NCI-H2081 (cell line): ENCODE results near the gene AIMP1.

Source experiments
- DNase-seq, 2 experiments: peaks; one replicate each; lab custom pipeline; 2025; lab: John Stamatoyannopoulos, UW

AIMP1 gene

DNA sequence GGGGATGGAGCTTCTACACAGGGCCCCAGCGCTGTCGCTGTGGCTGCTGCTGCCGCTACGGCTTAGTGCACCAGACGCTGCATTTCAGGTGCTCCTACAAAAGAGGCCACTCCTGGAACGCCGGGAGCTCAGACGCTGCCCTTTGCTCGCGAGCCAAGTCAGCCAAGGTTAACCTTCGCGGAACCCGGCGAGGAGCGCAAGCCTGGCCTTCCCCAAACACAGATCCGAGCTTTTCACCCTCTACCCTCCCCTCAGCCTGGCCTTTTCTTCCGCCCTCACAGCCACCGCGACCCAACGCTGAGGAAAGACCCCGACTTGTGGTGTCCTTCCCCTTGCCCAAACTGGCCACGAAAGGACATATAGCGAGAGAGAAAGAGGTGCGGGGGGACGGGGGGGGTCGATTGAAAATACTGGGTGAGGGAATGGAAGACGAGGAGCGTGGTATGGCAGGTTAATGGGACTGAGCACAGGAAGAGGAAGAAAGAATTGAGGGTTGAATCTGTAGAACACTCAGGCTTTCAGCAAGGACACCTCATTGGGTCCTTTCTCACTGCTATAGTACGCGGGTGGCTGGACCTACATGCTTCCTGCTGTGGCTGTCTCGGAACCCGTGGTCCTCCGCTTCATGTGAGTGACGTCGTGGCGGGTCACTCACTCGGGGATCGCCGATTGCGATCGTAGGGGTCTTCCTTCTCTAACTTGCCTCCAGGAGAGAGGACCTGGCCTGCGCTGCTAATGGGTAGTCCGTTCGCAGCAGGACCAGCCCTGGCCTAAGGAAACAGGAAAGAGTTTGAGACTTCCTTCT is at the start of gene AIMP1, which contains the start of gene TBCK:
TSS of gene AIMP1 (plus strand) at position 583 of the 805 bp plus-strand sequence. CDS start 8,460 bp downstream, outside the sequence.
TSS of gene TBCK (minus strand) at position 242 of the 805 bp plus-strand sequence. CDS start 7,249 bp downstream, outside the sequence.
- peak; percentile 73 to 83 for DNase-seq

DNA sequence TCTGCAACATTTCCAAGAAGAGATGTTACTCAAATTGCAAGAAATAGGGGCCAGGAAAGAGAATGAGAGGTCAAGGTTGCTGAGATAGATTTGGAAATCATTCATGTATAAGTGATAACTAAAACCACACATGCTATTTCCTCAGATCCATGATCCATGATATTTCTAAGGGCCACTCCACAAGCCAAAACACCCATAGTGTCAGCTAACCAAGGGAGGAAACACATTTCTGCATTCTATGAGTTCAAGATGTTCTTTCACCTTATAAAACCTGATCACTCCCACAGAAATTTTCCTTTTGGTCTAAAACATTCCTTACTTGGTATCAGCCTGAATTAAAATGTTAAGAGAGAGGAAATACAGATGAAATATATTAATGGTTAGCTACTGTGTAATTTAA is 47.6 kb upstream of the AIMP1 start:
- DNase-seq = no peak

DNA sequence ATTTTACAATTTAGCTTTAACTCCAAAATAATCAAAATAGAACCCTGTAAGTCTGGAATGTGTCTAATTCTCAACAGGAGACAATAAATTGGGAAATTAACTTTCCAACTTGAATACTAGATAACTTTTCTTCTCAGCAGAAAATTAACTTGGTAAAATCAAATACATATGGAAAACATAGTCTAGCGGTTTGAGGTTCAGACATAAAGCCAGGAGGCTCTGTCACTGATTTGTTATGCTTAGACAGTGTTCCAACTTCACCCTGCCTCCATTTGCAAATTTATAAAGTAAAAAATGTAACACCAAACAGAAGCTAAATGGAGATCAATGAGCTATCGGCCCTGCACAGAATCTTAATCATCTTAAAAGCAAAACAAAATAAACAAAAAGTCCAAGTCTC is 46.6 kb upstream of the AIMP1 start:
- no peak for DNase-seq

DNA sequence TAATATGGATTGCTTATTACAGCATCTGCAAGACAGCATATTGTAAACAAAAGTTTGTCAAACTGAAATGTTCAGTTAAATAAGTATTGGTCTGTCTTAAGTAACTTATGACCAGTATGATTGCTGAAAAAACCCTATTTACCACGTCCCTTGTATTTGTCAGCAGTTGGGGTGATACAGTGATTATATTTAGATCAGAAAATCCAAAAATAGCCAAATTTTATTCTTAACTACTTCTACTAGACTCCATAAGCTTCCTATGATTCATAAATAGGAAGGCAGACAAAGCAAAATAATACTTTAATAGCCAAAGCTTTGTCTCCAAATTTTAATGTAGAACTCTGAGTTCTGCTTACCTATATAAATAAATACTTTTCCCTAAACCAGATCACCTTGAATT is 45.6 kb upstream of the AIMP1 start:
- no peak for DNase-seq

DNA sequence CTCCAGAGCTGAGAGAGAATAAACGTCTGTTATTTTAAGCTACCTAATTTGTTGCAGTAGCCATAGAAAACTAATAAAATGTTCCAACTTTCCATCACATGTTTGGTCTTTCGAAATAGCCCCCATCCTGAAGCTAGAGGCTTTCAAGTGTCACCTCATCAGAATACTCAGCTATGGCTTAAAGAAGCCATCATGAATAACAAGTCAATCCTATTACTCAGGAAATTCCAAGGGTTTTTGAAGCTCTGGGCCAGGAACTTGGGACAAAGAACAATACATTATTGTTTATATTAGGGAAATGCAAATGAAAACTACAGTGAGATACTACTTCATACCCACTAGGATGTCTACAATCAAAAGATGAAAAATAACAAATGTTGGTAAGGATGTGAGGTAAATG is 42.5 kb upstream of the AIMP1 start:
- DNase-seq = no peak

DNA sequence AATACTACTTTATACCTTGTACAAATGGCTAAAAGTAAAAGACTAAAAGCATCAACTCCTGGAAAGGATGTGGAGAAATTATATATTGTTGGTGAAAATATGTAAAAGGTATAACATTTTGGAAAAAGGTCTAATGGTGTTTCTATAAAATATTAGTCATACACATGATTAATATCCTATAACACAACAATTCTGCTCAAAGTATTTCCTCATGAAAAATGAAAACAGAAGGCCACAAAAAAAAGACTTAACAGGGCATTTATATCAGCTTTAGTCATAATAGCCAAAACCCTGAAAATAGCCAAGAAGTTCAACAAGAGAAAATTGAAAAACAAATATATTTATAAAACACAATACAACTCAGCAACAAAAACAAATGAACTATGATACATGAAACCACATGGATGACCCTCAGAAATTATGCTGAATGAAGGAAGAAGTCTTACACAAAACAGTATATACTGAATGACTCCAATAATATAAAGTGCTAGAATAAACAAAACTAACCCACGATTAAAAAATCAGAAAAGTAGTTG is 39.1 kb upstream of the AIMP1 start:
- DNase-seq = no peak

DNA sequence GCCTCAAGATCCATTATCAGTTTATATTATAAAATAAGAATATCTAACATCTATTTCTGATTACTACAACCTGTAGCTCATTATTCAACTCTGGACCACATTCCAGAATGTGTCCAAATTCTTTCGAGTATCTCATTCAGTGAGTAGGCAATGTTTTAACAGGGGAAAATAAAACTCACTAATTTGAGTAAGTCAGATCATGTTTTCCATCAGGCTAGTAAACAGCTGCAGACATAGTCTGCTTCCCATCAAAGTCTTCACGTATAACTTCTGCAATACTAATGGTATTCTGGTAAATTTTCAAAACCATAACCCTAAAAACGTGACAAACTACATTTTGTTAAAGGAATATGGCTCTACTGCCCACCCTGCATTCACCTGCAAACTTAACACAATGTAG is 32.1 kb upstream of the AIMP1 start:
- DNase-seq = no peak

DNA sequence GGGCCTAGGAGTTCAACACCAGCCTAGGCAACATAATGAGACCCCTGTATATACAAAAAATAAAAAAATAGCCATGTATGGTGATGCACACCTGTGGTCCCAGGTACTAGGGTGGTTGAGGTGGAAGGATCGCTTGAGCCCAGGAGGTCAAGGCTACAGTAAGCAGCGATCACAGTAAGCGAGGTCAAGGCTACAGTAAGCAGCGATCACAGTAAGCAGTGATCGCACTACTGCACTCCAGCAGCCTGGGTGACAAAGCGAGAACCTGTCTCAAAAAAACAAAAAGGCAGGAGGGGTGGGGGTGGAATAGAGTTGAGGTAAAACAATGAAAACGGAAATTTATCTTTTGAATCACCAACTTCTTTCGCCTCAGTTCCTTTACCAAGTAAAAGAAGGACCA is 29.7 kb upstream of the AIMP1 start:
- DNase-seq = no peak

DNA sequence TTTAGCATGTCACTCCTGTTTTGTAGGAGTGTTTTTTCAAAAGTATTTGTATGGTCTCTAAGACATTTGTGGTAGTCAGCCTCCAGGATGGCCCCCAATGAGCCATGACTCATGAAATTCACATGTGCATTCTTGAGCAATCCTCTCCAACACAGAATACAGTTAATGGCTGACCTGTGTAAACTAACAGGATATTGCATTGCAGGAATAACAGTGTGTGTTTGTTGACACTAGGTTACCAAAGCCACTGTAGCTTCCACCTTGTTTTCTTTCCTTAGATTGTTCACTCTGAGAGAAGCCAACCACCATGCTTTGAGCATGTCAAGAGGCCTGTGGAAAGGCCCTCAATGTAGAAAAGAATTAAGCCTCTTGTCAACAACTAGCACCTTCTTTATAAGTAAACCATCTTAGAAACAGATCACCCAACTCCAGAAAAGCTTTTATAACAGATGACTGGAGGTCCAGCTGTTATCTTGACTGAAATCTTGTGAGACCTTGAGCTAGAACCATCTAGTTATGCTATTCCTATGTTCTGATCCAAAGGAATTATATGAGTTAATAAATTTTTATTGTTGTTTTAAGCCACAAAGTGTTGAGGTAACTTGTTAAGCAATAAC is 28.9 kb upstream of the AIMP1 start:
- DNase-seq = no peak

DNA sequence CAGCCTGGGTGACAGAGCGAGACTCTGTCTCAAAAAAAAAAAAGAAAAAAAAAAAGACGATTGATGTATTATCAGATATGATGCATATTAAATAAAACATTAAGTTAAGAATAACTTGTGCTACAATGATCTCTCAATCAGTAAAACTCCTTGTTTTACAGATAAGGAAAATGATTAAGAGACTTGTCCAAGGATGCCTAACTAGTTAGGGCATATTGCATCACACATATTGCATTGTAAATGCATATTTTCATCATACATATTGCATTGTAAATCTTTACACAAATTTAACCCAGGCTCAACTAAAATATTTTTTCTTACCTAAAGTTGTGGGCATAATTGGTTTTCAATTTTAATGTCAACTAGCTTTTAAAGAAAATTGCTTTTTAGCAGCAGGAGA is 26.6 kb upstream of the AIMP1 start:
- no peak for DNase-seq

DNA sequence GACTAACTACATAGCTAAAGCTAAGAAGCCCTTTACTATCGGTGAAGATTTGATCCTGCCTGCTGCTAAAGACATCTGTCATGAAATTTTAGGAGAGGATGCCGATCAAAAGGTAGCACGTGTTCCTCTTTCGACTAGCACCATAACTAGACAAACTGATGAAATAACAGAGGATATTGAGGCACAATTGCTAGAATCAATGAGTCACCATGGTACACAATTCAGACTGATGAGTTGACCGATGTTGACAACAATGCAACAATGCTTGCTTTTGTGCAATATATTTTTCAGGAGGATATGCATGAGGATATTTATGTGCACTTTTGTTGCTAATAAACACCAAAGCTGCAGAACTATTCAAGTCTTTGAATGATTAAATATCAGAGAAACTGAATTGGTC is 24.7 kb upstream of the AIMP1 start:
- DNase-seq = no peak

DNA sequence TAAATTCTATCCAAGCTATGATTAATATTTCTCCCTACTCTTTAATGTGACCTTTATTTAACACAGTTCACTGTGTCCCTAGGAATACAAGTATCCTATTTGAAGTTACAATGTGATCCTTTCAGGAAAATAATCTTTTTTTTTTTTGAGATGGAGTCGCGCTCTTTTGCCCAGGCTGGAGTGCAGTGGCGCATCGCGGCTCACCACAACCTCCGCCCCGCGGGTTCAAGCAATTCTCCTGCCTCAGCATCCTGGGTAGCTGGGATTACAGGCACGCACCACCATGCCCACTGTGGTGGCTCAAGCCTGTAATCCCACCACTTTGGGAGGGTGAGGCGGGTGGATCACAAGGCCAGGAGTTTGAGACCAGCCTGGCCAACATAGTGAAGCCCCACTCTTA is 22.3 kb upstream of the AIMP1 start:
- no peak for DNase-seq

DNA sequence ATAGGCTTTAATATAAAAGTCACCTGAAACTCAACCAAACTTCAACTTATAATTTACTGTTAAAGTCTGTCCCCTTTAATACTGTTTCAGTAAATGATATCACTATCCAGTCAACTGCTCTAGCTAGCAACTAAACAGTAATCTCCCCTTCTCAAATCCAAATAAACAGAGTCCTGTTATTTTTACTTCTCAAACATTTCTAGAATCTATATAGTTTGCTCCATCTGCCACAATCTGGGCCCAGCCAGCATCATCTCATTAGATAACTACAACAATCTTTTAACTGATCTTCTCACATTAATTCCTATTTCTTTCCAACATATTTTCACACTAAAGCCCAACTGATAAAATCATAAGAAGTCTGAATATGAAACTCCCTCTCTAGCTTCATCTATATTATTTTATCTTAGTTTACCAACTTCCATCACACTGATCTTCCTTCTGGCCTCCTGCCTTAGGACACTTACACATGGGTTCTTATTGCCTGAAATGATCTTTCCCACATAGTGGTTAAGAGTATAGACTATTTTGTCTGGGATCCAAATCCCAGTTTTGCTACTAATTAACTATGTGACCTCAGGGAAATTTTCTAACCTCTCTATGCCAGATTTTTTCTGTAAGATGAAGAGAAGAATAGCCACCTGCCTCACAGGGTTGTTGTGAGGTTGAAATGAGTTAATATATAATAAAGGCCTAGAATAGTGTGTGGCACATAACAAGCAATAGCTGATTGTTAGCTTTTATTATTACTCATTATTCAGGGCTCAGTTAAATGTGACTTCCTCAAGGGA is 18.9 kb upstream of the AIMP1 start:
- DNase-seq = no peak

DNA sequence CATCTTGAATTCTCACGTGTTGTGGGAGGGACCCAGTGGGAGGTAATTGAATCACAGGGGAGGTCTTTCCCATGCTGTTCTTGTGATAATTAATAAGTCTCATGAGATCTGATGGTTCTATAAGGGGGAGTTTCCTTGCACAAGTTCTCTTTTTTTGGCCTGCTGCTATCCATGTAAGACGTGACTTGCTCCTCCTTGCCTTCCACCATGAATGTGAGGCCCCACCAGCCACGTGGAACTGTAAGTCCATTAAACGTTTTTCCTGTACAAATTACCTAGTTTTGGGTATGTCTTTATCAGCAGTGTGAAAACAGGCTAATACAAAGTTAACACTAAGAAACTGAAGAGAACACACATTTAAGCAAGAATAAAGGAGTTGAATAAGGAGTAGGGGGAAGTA is 16.4 kb upstream of the AIMP1 start:
- DNase-seq = no peak

DNA sequence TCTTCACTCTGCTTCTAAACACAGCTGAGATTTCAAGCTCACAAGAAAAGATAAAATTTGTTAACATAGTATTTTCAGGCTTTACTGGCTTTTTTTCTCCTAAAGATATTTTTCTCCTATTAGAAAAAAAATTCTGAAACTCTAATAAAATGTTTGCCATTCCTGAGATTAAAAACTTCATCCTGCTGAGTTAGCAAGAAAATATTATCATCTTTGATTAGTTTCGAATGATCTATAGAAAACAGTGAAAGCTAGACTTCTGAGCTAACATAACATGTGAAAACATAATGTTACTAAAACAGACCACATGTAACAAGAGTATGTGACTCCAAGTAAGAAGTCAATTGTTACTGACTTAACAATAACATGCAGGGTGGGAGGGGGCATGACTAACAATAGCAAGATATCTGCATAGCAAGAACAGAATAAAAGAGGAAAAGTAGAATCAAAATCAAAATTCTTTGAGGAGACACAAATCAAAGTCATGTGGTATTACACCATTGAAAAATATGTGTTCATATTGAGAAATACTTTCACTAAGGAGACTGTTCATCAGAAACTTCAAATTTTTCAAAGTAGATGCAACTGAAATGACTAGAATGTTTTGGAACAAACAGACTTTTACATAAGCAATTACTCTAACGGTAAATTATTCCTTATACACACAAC is 14.8 kb upstream of the AIMP1 start:
- DNase-seq = no peak

DNA sequence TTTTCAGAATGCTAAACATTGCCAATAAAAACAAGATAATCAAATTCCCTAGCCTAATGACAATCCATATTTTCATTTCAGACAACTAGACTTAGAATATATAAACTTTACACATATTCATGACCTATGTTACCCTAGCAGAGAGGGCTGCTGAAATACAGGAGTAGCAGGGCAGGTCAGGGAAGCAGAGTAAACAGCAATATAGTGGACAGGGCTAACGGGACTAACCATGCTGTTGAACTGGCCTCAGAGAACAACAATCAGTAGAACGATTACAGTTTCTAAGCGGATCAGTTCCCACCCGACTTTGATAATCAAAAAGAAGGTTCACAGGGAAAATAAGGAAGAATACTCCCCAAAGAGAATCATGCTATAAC is 14.3 kb upstream of the AIMP1 start:
- DNase-seq = no peak

DNA sequence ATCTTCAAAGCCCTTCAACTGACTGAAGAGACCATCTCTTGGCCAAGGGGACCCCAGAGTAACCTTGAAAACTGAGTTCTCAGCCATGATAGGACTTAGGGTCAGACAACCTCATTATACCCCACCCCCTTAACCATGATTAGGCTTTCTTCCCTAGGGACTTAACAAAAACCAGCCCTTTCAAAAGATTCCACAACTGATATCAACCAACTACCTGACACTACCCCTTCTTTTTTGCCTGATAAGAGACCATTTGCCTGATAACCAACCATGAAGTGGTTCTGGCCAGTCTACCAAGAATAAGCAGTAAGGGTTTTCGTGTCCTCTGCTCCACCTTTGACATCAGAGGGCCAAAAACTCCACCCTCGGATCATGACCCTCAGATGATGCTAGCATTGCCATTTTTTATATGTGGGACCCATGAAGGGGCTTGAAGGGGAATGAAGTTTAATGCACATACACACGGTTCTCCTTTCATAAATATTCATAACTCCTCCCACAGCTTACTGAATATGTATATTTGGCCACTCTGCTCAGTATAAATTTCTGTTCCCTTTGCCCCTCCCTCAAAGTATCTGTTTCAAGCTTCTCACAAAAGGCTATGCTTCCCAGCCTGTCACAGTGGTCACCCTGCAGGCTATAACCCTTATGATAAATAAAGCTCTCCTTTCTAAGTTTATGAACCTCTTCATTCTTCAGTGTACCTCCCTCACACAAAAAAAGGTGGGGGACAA is 12.6 kb upstream of the AIMP1 start:
- no peak for DNase-seq

DNA sequence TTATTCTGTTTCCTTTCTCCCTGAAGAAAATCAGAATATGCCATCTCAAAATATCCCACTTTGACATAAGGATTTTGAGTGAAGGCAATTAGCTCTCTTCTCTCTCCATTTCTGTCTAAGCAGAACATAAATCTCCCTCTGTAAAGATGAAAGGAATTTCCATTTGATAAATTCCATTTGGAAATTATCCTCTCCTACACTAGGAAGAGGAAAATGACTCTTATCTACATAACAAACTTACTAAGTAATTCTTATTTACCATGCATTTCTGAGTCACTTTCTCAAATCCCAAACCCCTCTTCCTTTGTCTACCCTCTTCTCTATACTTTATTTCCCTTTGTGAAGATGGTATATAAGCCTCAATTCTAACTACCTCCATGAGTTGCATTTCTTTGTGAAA is 11.7 kb upstream of the AIMP1 start:
- DNase-seq = no peak

DNA sequence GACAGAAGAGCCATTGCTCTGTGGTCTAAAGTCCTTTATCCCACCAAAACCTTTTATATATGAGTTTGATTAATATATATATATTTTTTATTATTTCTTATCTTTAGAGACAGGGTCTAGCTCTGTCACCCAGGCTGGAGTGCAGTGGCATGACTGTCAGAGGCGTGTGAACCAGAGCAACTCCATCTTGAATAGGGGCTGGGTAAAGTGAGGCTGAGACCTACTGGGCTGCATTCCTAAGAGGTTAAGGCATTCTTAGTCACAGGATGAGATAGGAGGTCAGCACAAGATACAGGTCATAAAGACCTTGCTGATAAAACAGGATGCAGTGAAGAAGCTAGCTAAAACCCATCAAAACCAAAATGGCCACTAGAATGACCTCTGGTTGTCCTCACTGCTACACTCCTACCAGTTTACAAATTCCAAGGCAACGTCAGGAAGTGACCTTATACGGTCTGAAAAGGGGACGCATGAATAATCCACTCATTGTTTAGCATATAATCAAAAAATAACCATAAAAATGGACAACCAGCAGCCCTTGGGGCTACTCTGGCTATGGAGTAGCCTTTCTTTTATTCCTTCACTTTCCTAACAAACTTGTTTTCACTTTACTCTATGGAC is 10.8 kb upstream of the AIMP1 start:
- DNase-seq = no peak

DNA sequence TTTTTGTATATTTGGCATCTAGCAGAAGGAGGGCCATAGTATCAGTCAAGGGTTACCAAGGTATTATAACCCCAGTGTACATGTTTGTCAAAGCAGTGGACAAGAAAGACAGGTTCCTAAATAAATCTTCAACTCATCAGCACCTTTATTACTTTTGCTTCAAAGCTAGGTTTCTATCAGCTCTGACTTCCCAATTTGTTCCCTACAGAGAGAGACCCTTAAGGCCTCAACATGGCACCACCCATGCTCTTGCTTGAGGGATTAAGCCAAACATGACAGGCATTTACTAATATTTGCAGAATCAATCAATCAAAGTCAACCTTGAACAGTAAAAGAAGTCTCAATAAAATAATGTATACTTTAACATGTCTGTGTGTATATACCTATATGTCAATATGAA is 9.8 kb upstream of the AIMP1 start:
- no peak for DNase-seq

DNA sequence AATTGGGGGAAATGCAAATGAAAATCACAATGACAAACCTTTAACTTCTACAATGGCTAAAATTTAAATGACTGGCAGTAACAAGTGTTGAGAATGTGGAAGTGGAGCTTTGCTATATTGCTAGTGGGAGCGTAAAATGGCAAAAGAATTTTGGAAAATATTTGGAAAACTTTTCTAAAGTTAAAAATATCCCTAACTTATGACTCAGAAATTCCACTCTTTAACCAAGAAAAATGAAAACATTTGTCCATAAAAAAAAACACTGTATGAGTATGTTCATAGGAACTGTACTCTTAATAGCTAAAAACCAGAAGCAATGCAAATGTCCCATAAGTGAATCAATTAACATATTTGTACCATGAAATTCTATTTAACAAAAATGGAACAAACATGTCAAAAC is 4.0 kb upstream of the AIMP1 start:
- DNase-seq = no peak
